ENCODE measurements around the gene ZNF536.

DNA sequence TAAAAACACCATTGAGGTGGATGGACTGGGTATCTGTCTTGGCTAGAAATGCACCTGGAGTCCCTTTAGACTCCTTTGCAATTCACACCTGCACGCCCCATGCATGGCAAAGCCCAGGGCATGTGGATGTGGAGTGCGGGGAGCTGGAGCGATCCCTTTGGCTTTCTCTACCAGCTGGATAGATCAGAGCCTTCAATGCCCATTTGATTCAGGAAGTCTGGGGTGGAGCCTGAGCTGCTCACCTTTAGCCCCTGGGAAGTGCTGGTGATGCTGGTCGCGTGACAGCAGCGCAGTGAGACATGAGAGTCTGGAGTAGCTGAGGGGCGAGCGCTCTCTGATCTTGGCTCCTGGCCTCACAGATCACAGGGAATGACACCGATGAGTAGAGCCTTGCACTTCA is 4.8 kb upstream of the ZNF536 start:
- TF ChIP-seq, protein P1, sequence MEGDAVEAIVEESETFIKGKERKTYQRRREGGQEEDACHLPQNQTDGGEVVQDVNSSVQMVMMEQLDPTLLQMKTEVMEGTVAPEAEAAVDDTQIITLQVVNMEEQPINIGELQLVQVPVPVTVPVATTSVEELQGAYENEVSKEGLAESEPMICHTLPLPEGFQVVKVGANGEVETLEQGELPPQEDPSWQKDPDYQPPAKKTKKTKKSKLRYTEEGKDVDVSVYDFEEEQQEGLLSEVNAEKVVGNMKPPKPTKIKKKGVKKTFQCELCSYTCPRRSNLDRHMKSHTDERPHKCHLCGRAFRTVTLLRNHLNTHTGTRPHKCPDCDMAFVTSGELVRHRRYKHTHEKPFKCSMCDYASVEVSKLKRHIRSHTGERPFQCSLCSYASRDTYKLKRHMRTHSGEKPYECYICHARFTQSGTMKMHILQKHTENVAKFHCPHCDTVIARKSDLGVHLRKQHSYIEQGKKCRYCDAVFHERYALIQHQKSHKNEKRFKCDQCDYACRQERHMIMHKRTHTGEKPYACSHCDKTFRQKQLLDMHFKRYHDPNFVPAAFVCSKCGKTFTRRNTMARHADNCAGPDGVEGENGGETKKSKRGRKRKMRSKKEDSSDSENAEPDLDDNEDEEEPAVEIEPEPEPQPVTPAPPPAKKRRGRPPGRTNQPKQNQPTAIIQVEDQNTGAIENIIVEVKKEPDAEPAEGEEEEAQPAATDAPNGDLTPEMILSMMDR (IDR thresholded peaks at IDR 0.05; ENCODE audit: low read depth, low read length), result no peak
- no peak for TF ChIP-seq POLR2A (IDR thresholded peaks at IDR 0.05; ENCODE audit: extremely low read depth, insufficient read length)
- TF ChIP-seq MYC (IDR thresholded peaks at IDR 0.05; ENCODE audit: low read depth, low read length), result no peak
- TF ChIP-seq, protein P2, sequence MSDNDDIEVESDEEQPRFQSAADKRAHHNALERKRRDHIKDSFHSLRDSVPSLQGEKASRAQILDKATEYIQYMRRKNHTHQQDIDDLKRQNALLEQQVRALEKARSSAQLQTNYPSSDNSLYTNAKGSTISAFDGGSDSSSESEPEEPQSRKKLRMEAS (IDR thresholded peaks at IDR 0.05; ENCODE audit: low read depth, low read length), result no peak
